NCI-H345 treated with DMSO at 0.1 percent for 48 hours (cell line): Measurements from ENCODE around the gene CAMTA1.
"Not testable (repeated sequence)": the region's sequence is repeated elsewhere in the genome, so short reads cannot be mapped to it uniquely, and the experiment has no call there.

ENCODE experiments used
- DNase-seq: peaks from one replicate; lab custom pipeline; 2025; ENCODE audit not compliant: unreplicated experiment; lab: John Stamatoyannopoulos, UW

CAMTA1 gene

GRCh38 chr1:6842301-6842700, 57.0 kb downstream of the CAMTA1 start:
- DNase-seq, result no peak

GRCh38 chr1:6845786-6846185, 60.5 kb downstream of the CAMTA1 start:
- DNase-seq, result not testable (repeated sequence)

GRCh38 chr1:6848816-6849215, 63.6 kb downstream of the CAMTA1 start:
- no peak for DNase-seq

GRCh38 chr1:6850537-6850936, 65.3 kb downstream of the CAMTA1 start:
- no peak for DNase-seq

- no peak for DNase-seq
Observed at GRCh38 chr1:6852136-6852890, 67.1 kb downstream of the CAMTA1 start.

- DNase-seq, result no peak
Observed at GRCh38 chr1:6854166-6854565, 68.9 kb downstream of the CAMTA1 start.

- no peak for DNase-seq
Observed at GRCh38 chr1:6857831-6858230, 72.6 kb downstream of the CAMTA1 start.

- no peak for DNase-seq
Observed at GRCh38 chr1:6858596-6858995, 73.3 kb downstream of the CAMTA1 start.

GRCh38 chr1:6859415-6860343, 74.4 kb downstream of the CAMTA1 start:
- no peak for DNase-seq

- DNase-seq, result no peak
Observed at GRCh38 chr1:6860401-6860800, 75.1 kb downstream of the CAMTA1 start.

- DNase-seq, result no peak
Observed at GRCh38 chr1:6861075-6861724, 75.9 kb downstream of the CAMTA1 start.

GRCh38 chr1:6862906-6863305, 77.7 kb downstream of the CAMTA1 start:
- no peak for DNase-seq

- no peak for DNase-seq
Observed at GRCh38 chr1:6864166-6864565, 78.9 kb downstream of the CAMTA1 start.

GRCh38 chr1:6866825-6867224, 81.6 kb downstream of the CAMTA1 start:
- no peak for DNase-seq

- no peak for DNase-seq
Observed at GRCh38 chr1:6867321-6867720, 82.1 kb downstream of the CAMTA1 start.

- no peak for DNase-seq
Observed at GRCh38 chr1:6867729-6868659, 82.7 kb downstream of the CAMTA1 start.

GRCh38 chr1:6868660-6869380, 83.6 kb downstream of the CAMTA1 start:
- no peak for DNase-seq

- DNase-seq, result no peak
Observed at GRCh38 chr1:6869545-6869944, 84.3 kb downstream of the CAMTA1 start.

GRCh38 chr1:6870086-6870485, 84.8 kb downstream of the CAMTA1 start:
- DNase-seq, result no peak

GRCh38 chr1:6870571-6870970, 85.3 kb downstream of the CAMTA1 start:
- DNase-seq, result no peak
